Measurements from ENCODE around the gene SHANK2.

SHANK2 gene

GRCh38 chr11:71218789-71219499 is 33.4 kb downstream of the SHANK2 start:
- DNase-seq, result no peak

GRCh38 chr11:71215425-71215965 is 36.9 kb downstream of the SHANK2 start:
- no peak for DNase-seq

- no peak for DNase-seq
Measured at GRCh38 chr11:71214553-71215424, 37.6 kb downstream of the SHANK2 start.

- no peak for DNase-seq
Measured at GRCh38 chr11:71213696-71214552, 38.5 kb downstream of the SHANK2 start.

- no peak for DNase-seq
Measured at GRCh38 chr11:71212871-71213559, 39.4 kb downstream of the SHANK2 start.

GRCh38 chr11:71211631-71212030 is 40.7 kb downstream of the SHANK2 start:
- DNase-seq, result no peak

GRCh38 chr11:71210861-71211260 is 41.5 kb downstream of the SHANK2 start:
- DNase-seq, result no peak

GRCh38 chr11:71209656-71210055 is 42.7 kb downstream of the SHANK2 start:
- no peak for DNase-seq

- DNase-seq, result no peak
Measured at GRCh38 chr11:71209181-71209580, 43.2 kb downstream of the SHANK2 start.

- no peak for DNase-seq
Measured at GRCh38 chr11:71208011-71208774, 44.2 kb downstream of the SHANK2 start.

- no peak for DNase-seq
Measured at GRCh38 chr11:71207563-71207962, 44.8 kb downstream of the SHANK2 start.

- no peak for DNase-seq
Measured at GRCh38 chr11:71206186-71206585, 46.2 kb downstream of the SHANK2 start.

GRCh38 chr11:71204748-71205664 is 47.4 kb downstream of the SHANK2 start:
- no peak for DNase-seq

GRCh38 chr11:71204294-71204693 is 48.1 kb downstream of the SHANK2 start:
- DNase-seq, result no peak

- DNase-seq, result no peak
Measured at GRCh38 chr11:71203681-71204080, 48.7 kb downstream of the SHANK2 start.

GRCh38 chr11:71202966-71203365 is 49.4 kb downstream of the SHANK2 start:
- no peak for DNase-seq

- no peak for DNase-seq
Measured at GRCh38 chr11:71202598-71202944, 49.8 kb downstream of the SHANK2 start.
